Epithelial cell of esophagus (primary cell): Measurements from ENCODE around the gene KYAT1.

ENCODE experiments used
- DNase-seq: peaks from one replicate; pipeline ENCODE4 v3.0.0; 2010; ENCODE audit warnings: low read depth
- H3K4me3 ChIP-seq: 2 replicates; pipeline ENCODE4 v1.5.1; 2011; ENCODE audit warnings: mild to moderate bottlenecking, low read length, control low read depth
- TF ChIP-seq, protein P1 (sequence below): IDR thresholded peaks from 2 replicates; pipeline ENCODE4 v1.5.1; 2011; ENCODE audit warnings: low read depth, mild to moderate bottlenecking, low read length, control low read depth, inconsistent platforms; ENCODE audit not compliant: insufficient read depth; ENCODE audit errors: missing control alignments

The KYAT1 gene

DNA sequence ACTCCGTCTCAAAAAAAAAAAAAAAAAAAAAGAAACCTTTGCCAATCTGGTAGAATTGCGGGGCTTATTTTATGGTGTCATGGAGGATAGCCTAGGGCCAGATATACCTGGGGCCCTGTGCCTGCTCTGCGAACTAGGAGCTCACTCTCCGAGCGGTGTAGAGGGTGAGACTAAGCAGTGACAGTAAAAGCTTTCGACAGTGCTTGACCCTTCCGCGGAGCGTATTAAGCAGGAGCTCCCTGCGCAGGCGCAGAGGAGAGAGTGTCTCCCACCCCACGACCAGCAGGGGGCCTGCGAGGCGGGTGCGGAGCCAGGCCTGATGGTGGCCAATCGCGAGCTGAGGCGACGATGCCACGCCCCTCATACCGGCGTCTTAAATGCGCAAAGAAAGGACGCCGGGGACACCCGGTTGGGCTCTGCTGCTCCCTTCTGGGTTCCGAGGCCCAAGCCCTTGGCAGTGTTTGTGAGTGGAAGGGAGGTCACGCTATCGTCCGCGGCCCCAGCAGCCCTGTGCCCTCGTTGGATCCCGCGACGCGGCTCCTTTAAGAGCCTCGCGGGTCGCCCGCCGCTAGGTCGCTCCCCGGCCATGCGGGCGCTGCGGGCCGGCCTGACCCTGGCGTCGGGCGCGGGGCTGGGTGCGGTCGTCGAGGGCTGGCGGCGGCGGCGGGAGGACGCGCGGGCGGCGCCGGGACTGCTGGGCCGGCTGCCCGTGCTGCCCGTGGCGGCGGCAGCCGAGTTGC, 63.5 kb downstream of the KYAT1 start, which contains the start of gene ENDOG:
Gene ENDOG (plus strand): TSS at position 402 of the 740 bp plus-strand sequence. CDS start 185 bp downstream, at position 587.
- peak within 1 kb of the TSS; percentile 63 for H3K4me3 ChIP-seq
- peak; percentile 96 for DNase-seq
- TF ChIP-seq, protein P1, sequence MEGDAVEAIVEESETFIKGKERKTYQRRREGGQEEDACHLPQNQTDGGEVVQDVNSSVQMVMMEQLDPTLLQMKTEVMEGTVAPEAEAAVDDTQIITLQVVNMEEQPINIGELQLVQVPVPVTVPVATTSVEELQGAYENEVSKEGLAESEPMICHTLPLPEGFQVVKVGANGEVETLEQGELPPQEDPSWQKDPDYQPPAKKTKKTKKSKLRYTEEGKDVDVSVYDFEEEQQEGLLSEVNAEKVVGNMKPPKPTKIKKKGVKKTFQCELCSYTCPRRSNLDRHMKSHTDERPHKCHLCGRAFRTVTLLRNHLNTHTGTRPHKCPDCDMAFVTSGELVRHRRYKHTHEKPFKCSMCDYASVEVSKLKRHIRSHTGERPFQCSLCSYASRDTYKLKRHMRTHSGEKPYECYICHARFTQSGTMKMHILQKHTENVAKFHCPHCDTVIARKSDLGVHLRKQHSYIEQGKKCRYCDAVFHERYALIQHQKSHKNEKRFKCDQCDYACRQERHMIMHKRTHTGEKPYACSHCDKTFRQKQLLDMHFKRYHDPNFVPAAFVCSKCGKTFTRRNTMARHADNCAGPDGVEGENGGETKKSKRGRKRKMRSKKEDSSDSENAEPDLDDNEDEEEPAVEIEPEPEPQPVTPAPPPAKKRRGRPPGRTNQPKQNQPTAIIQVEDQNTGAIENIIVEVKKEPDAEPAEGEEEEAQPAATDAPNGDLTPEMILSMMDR, result peak; percentile 94

GRCh38 chr9:128810873-128811272, 70.9 kb downstream of the KYAT1 start:
- H3K4me3 ChIP-seq, result no peak overlapping the region
- TF ChIP-seq, protein P1, result no peak
- DNase-seq, result no peak

- DNase-seq, result no peak
- TF ChIP-seq, protein P1, result no peak
- H3K4me3 ChIP-seq, result no peak overlapping the region
Observed at GRCh38 chr9:128809831-128810230, 71.9 kb downstream of the KYAT1 start.

GRCh38 chr9:128809036-128809599, 72.6 kb downstream of the KYAT1 start:
- DNase-seq, result no peak

DNA sequence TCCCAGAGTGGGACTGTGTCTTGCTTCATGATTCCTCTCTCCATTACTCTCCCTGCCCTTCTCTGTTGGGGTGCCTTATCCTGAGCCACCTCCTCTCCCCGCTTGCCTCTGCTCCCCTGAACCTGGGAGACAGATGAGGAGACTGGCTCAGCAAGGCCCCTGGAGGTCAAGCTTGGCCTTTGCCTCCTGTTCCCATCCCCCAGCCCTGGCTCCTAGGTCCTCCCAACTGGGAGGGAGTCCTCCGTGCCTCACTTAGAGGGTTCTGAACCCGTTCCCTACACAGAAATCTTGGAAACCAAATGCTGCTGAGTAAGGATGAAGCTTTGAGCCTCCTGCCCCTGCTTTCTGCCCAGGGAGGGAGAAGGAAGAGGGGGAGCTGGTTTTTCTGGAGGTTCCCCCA, 73.2 kb downstream of the KYAT1 start:
- no peak overlapping the region for H3K4me3 ChIP-seq
- TF ChIP-seq, protein P1, result no peak
- DNase-seq, result no peak

More at GRCh38 chr9:128809036-128809599, 72.6 kb downstream of the KYAT1 start:
- TF ChIP-seq, protein P1, result no peak
- no peak overlapping the region for H3K4me3 ChIP-seq

- no peak for DNase-seq
- H3K4me3 ChIP-seq, result no peak overlapping the region
- TF ChIP-seq, protein P1, result no peak
Observed at GRCh38 chr9:128807827-128808226, 73.9 kb downstream of the KYAT1 start.
